Astrocyte (in vitro differentiated cells and primary cell): ENCODE results near the gene ADARB2. TPM values are rescaled to one million over a fixed set of nuclear protein-coding genes. Genes with fewer than 3 reads are reported as not detected.

ENCODE experiments used
- DNase-seq: peaks from one replicate; pipeline ENCODE4 v3.0.0-alpha.2; 2010; ENCODE audit warnings: low read depth
- FAIRE-seq: peaks from 2 replicates; lab custom pipeline; 2011; peaks lifted over from hg19 to GRCh38; lab: Jason Lieb, UNC
- H2AFZ ChIP-seq: 2 replicates; pipeline ENCODE4 v1.6.0; 2012; ENCODE audit warnings: low read depth, low read length, inconsistent platforms
- H3K27ac ChIP-seq: 2 replicates; pipeline ENCODE4 v1.5.1; 2011; ENCODE audit warnings: low read depth, low read length, inconsistent platforms
- H3K27me3 ChIP-seq: 2 replicates; pipeline ENCODE4 v1.6.0; 2011; ENCODE audit warnings: low read length, inconsistent platforms; ENCODE audit not compliant: insufficient read depth
- H3K36me3 ChIP-seq: 2 replicates; pipeline ENCODE4 v1.5.1; 2011; ENCODE audit warnings: low read length, inconsistent platforms; ENCODE audit not compliant: insufficient read depth
- H3K4me1 ChIP-seq: 2 replicates; pipeline ENCODE4 v1.5.1; 2011; ENCODE audit warnings: low read length, inconsistent platforms; ENCODE audit not compliant: insufficient read depth
- H3K4me2 ChIP-seq: 2 replicates; pipeline ENCODE4 v1.6.0; 2012; ENCODE audit warnings: low read length, inconsistent platforms
- H3K4me3 ChIP-seq: 2 replicates; pipeline ENCODE4 v1.5.1; 2011; ENCODE audit warnings: low read depth, mild to moderate bottlenecking, low read length, inconsistent platforms; ENCODE audit not compliant: insufficient read depth
- H3K79me2 ChIP-seq: 2 replicates; pipeline ENCODE4 v1.6.0; 2012; ENCODE audit warnings: mild to moderate bottlenecking, low read length, inconsistent platforms; ENCODE audit not compliant: insufficient read depth
- H3K9ac ChIP-seq: 2 replicates; pipeline ENCODE4 v1.6.0; 2012; ENCODE audit warnings: mild to moderate bottlenecking, low read length, inconsistent platforms
- H3K9me3 ChIP-seq: 2 replicates; pipeline ENCODE4 v1.5.1; 2012; ENCODE audit warnings: low read depth, mild to moderate bottlenecking, low read length, inconsistent platforms; ENCODE audit not compliant: insufficient read depth
- H4K20me1 ChIP-seq: 2 replicates; pipeline ENCODE4 v1.6.0; 2012; ENCODE audit warnings: low read length, inconsistent platforms; ENCODE audit not compliant: insufficient read depth
- H3K27ac Mint-ChIP-seq: one replicate; pipeline ENCODE4 v1.8.0; 2021; ENCODE audit warnings: mild to moderate bottlenecking, mixed read lengths; ENCODE audit not compliant: unreplicated experiment
- H3K27me3 Mint-ChIP-seq: one replicate; pipeline ENCODE4 v1.8.0; 2021; ENCODE audit warnings: low read depth, mixed read lengths; ENCODE audit not compliant: unreplicated experiment
- H3K36me3 Mint-ChIP-seq: one replicate; pipeline ENCODE4 v1.8.0; 2021; ENCODE audit warnings: low read depth, mixed read lengths; ENCODE audit not compliant: unreplicated experiment
- H3K4me1 Mint-ChIP-seq: one replicate; pipeline ENCODE4 v1.8.0; 2021; ENCODE audit warnings: low read depth, mixed read lengths; ENCODE audit not compliant: unreplicated experiment
- H3K4me3 Mint-ChIP-seq: one replicate; pipeline ENCODE4 v1.8.0; 2021; ENCODE audit warnings: mild to moderate bottlenecking, moderate library complexity, mixed read lengths; ENCODE audit not compliant: unreplicated experiment
- H3K9me3 Mint-ChIP-seq: one replicate; pipeline ENCODE4 v1.8.0; 2021; ENCODE audit warnings: mild to moderate bottlenecking, mixed read lengths; ENCODE audit not compliant: unreplicated experiment
- CTCF ChIP-seq: IDR thresholded peaks from 2 replicates; pipeline ENCODE4 v1.5.1; 2011; ENCODE audit warnings: low read depth, mild to moderate bottlenecking, inconsistent platforms, low read length, moderate library complexity; ENCODE audit not compliant: insufficient read depth
- EZH2 ChIP-seq: IDR thresholded peaks from 2 replicates; pipeline ENCODE4 v1.6.1; 2012; ENCODE audit warnings: mild to moderate bottlenecking, low read length, inconsistent platforms; ENCODE audit not compliant: insufficient read depth
- total RNA-seq: library from RNA; stranded (reverse); gene quantifications from 2 replicates; pipeline ENCODE4 v1.2.1, GENCODE V29; 2021

The ADARB2 gene
- total RNA-seq, 1 donor from 2014 or later: 0.18 TPM

GRCh38 chr10:1502451-1502850 lies 234.9 kb downstream of the ADARB2 start:
- TF ChIP-seq CTCF (no peak), EZH2 (no peak)
- no peak overlapping the region for H3K27ac Mint-ChIP-seq
- Histone ChIP-seq H3K27ac (no peak overlapping the region), H3K36me3 (no peaks in the 10 kb centered on the region), H3K79me2 (no peaks in the 10 kb centered on the region), H3K4me2 (no peak overlapping the region), H3K9me3 (peaks cover 27% of the 10 kb centered on the region), H3K9ac (no peak overlapping the region), H3K4me1 (no peaks in the 10 kb centered on the region), H2AFZ (no peak overlapping the region), H3K27me3 (no peaks in the 10 kb centered on the region), H3K4me3 (no peak overlapping the region), H4K20me1 (no peaks in the 10 kb centered on the region)
- no peak overlapping the region for H3K4me3 Mint-ChIP-seq
- no peak for FAIRE-seq
- peaks cover 6% of the 10 kb centered on the region for H3K27me3 Mint-ChIP-seq
- no peak for DNase-seq
- H3K9me3 Mint-ChIP-seq: peaks cover 4% of the 10 kb centered on the region
- no peaks in the 10 kb centered on the region for H3K4me1 Mint-ChIP-seq
- peaks cover 3% of the 10 kb centered on the region for H3K36me3 Mint-ChIP-seq

GRCh38 chr10:1499359-1499957 lies 237.9 kb downstream of the ADARB2 start:
- Histone ChIP-seq H3K9me3 (peaks cover 14% of the 10 kb centered on the region), H4K20me1 (no peaks in the 10 kb centered on the region), H3K9ac (no peak overlapping the region), H3K27ac (no peak overlapping the region), H3K79me2 (no peaks in the 10 kb centered on the region), H3K27me3 (no peaks in the 10 kb centered on the region), H3K36me3 (no peaks in the 10 kb centered on the region), H2AFZ (no peak overlapping the region), H3K4me3 (no peak overlapping the region), H3K4me2 (no peak overlapping the region), H3K4me1 (no peaks in the 10 kb centered on the region)
- no peak overlapping the region for H3K27ac Mint-ChIP-seq
- no peak for TF ChIP-seq EZH2
- no peak for DNase-seq
- no peaks in the 10 kb centered on the region for H3K27me3 Mint-ChIP-seq
- no peak for FAIRE-seq
- H3K4me1 Mint-ChIP-seq: no peaks in the 10 kb centered on the region
- no peak overlapping the region for H3K4me3 Mint-ChIP-seq
- no peaks in the 10 kb centered on the region for H3K36me3 Mint-ChIP-seq
- peaks cover 2% of the 10 kb centered on the region for H3K9me3 Mint-ChIP-seq

- no peaks in the 10 kb centered on the region for H3K27me3 Mint-ChIP-seq
- no peak overlapping the region for H3K9ac ChIP-seq
- H3K4me2 ChIP-seq: no peak overlapping the region
- H3K27me3 ChIP-seq: no peaks in the 10 kb centered on the region
- peaks cover 14% of the 10 kb centered on the region for H3K9me3 ChIP-seq
- no peak overlapping the region for H3K27ac ChIP-seq
- H4K20me1 ChIP-seq: no peaks in the 10 kb centered on the region
- H3K4me3 Mint-ChIP-seq: no peak overlapping the region
- H3K4me1 ChIP-seq: no peaks in the 10 kb centered on the region
- no peak overlapping the region for H2AFZ ChIP-seq
- no peak overlapping the region for H3K27ac Mint-ChIP-seq
- H3K4me1 Mint-ChIP-seq: no peaks in the 10 kb centered on the region
- H3K36me3 Mint-ChIP-seq: no peaks in the 10 kb centered on the region
- no peak for FAIRE-seq
- no peak for DNase-seq
- no peaks in the 10 kb centered on the region for H3K36me3 ChIP-seq
- H3K9me3 Mint-ChIP-seq: no peaks in the 10 kb centered on the region
- H3K4me3 ChIP-seq: no peak overlapping the region
- TF ChIP-seq EZH2 (no peak), CTCF (no peak)
- H3K79me2 ChIP-seq: no peaks in the 10 kb centered on the region
Measured at GRCh38 chr10:1498746-1499358, 238.5 kb downstream of the ADARB2 start.
